ENCODE data around the gene IFT22. TPM values are rescaled to one million over a fixed set of nuclear protein-coding genes. Genes with fewer than 3 reads are reported as not detected.

IFT22 gene
- total RNA-seq, 4 donors from 2014 or later = 18.0 to 25.9 (median 20.6) TPM

GRCh38 chr7:101365956-101366355, 44.3 kb upstream of the IFT22 start:
- Histone ChIP-seq H3K4me3 (no peak overlapping the region), H3K36me3 (no peaks in the 10 kb centered on the region), H3K4me1 (peaks cover 0 to 22% (median 15%) of the 10 kb centered on the region in 4 donors), H3K27ac (no peak overlapping the region), H3K27me3 (peaks cover 0 to 58% of the 10 kb centered on the region in 2 donors), H3K9me3 (peaks cover 0 to 8% (median 0%) of the 10 kb centered on the region in 4 donors)
- WGBS, 2 donors = 98 to 100% methylated on average over 2 of the region's 2 CpGs
- TF ChIP-seq EP300 (IDR thresholded peaks at IDR 0.05) (no peak), POLR2A (IDR thresholded peaks at IDR 0.05) (no peak)
- TF ChIP-seq, protein P1, sequence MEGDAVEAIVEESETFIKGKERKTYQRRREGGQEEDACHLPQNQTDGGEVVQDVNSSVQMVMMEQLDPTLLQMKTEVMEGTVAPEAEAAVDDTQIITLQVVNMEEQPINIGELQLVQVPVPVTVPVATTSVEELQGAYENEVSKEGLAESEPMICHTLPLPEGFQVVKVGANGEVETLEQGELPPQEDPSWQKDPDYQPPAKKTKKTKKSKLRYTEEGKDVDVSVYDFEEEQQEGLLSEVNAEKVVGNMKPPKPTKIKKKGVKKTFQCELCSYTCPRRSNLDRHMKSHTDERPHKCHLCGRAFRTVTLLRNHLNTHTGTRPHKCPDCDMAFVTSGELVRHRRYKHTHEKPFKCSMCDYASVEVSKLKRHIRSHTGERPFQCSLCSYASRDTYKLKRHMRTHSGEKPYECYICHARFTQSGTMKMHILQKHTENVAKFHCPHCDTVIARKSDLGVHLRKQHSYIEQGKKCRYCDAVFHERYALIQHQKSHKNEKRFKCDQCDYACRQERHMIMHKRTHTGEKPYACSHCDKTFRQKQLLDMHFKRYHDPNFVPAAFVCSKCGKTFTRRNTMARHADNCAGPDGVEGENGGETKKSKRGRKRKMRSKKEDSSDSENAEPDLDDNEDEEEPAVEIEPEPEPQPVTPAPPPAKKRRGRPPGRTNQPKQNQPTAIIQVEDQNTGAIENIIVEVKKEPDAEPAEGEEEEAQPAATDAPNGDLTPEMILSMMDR (IDR thresholded peaks at IDR 0.05) = no peak
- no peak for DNase-seq (ENCODE audit: low spot score in 2 of 2)

- peaks cover 0 to 8% (median 0%) of the 10 kb centered on the region in 4 donors for H3K9me3 ChIP-seq
- H3K4me3 ChIP-seq = peak overlapping the region; percentile 35 to 53 (median 47)
- peak in 1 of 2 donors; percentile 11 for DNase-seq (ENCODE audit: low spot score in 2 of 2)
- peaks cover 0 to 60% of the 10 kb centered on the region in 2 donors for H3K27me3 ChIP-seq
- TF ChIP-seq, protein P1 (IDR thresholded peaks at IDR 0.05) = peak; percentile 83 to 94 (median 84)
- no peak for TF ChIP-seq EP300 (IDR thresholded peaks at IDR 0.05)
- peaks cover 0 to 22% (median 15%) of the 10 kb centered on the region in 4 donors for H3K4me1 ChIP-seq
- no peak overlapping the region for H3K27ac ChIP-seq
- no peaks in the 10 kb centered on the region for H3K36me3 ChIP-seq
- 2 to 3% methylated on average over 41 to 48 of the region's 52 CpGs for WGBS, 2 donors
These were observed 42.2 kb upstream of the IFT22 start for GRCh38 chr7:101363734-101364374.

DNA sequence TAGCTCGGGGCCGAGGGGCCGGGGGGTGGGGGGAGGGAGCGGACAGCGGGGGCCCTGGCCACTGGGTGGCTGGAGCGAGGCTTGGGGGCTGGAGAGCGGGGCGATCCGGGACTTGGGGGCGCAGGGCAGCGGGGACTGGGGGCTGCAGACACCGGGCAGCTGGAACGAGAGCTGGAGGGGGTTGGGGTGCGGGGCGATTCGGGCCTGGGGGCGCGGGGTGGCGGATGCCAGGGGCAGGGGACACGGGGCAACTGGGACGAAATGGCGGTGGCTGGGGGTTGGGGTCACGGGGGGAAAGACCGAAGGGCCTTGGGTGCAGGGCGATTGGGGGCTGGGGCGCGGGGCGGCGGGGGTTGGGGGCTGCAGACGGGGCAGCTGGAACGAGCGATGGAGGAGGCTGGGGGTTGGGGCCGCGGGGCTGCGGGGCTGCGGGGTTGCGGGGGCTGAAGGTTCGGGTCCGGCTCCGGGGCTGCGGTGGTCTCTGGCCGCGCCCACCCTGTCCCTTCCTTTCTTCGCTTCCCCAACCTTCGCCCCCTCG, 41.7 kb upstream of the IFT22 start:
- no peak for DNase-seq (ENCODE audit: low spot score in 2 of 2)
- Histone ChIP-seq H3K27me3 (peaks cover 0 to 57% of the 10 kb centered on the region in 2 donors), H3K36me3 (no peaks in the 10 kb centered on the region), H3K27ac (no peak overlapping the region), H3K4me3 (peak overlapping the region; percentile 35 to 53 (median 47)), H3K4me1 (peaks cover 0 to 22% (median 15%) of the 10 kb centered on the region in 4 donors), H3K9me3 (peaks cover 0 to 6% (median 0%) of the 10 kb centered on the region in 4 donors)
- 2% methylated on average over 10 to 16 of the region's 46 CpGs for WGBS, 2 donors
- TF ChIP-seq, protein P1 (IDR thresholded peaks at IDR 0.05) = no peak

DNA sequence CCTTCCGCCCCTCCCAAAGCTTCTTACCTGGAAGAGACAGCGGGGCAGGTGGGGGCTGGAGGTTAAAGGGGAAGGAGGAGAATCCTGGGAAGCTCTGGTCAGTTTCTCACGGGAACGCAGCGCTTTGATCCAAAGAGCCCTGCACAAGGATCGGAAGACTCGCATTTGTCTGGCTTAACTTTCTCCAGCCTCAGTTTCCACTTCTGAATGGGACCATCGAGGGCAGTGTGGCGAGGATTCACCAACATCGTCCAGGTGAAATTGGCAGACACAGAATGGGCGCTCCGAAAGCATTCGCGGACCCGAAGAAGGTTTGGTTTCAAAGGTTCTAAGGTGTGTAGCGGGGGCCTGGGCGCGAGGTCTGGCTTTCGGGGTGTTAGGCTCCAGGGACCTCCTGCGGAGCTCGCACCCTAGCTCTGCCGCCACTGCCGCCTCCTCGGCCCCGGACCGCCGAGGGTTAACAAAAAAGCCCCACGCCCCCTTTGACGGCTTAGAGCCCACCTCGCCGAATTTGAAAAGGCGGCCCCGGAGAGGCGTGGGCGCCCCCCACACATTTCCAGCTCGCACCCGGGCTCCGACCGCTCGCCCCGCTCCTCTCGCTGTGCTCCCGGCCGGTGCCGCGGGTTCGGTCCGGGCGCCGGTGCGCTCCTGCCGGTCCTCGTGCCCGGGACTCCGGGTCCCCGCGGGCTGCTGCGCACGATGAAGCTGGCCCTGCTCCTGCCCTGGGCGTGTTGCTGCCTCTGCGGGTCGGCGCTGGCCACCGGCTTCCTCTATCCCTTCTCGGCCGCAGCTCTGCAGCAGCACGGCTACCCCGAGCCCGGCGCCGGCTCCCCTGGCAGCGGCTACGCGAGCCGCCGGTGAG, 41.0 kb upstream of the IFT22 start, which contains the start of gene COL26A1:
Gene COL26A1 (plus strand): TSS at position 542 of the 862 bp plus-strand sequence. CDS start 158 bp downstream, at position 700.
- TF ChIP-seq, protein P1 (IDR thresholded peaks at IDR 0.05) = no peak
- no peak for TF ChIP-seq POLR2A (IDR thresholded peaks at IDR 0.05)
- no peak for TF ChIP-seq EP300 (IDR thresholded peaks at IDR 0.05)
- Histone ChIP-seq H3K36me3 (no peaks in the 10 kb centered on the region), H3K4me1 (peaks cover 0 to 22% (median 15%) of the 10 kb centered on the region in 4 donors), H3K9me3 (no peaks in the 10 kb centered on the region), H3K27me3 (peaks cover 0 to 52% of the 10 kb centered on the region in 2 donors), H3K4me3 (peak within 1 kb of the TSS; percentile 35 to 53 (median 47)), H3K27ac (no peak within 1 kb of the TSS)
- 21 to 26% methylated on average over 32 to 45 of the region's 76 CpGs for WGBS, 2 donors
- no peak for DNase-seq (ENCODE audit: low spot score in 2 of 2)
